MG63 (cell line): ENCODE data around the gene PRDM11. TPM values are rescaled to one million over a fixed set of nuclear protein-coding genes. Genes with fewer than 3 reads are reported as not detected.
"Not testable (repeated sequence)": the region's sequence is repeated elsewhere in the genome, so short reads cannot be mapped to it uniquely, and the experiment has no call there.

Source experiments
- DNase-seq: peaks from one replicate; pipeline ENCODE4 v3.0.0-alpha.2; 2020
- H3K27me3 ChIP-seq: fragments of 250-450 bp; sonication (Bioruptor Pico); 2 replicates; pipeline ENCODE4 v1.5.1; 2020; ENCODE audit warnings: mild to moderate bottlenecking, moderate library complexity
- H3K36me3 ChIP-seq: fragments of 250-450 bp; sonication (Bioruptor Pico); 2 replicates; pipeline ENCODE4 v1.5.1; 2020; ENCODE audit warnings: mild to moderate bottlenecking, moderate library complexity
- H3K4me3 ChIP-seq: fragments of 250-450 bp; sonication (Bioruptor Pico); 2 replicates; pipeline ENCODE4 v1.5.1; 2020; ENCODE audit warnings: mild to moderate bottlenecking, moderate library complexity
- H3K9me3 ChIP-seq: fragments of 250-450 bp; sonication (Bioruptor Pico); 2 replicates; pipeline ENCODE4 v1.5.1; 2020; ENCODE audit warnings: mild to moderate bottlenecking, moderate library complexity
- total RNA-seq: library from RNA; depleted of rRNA; stranded (reverse); fragments of >200 nt; shearing (Covaris generic); gene quantifications from 2 replicates; pipeline ENCODE4 v1.2.3, GENCODE V29; 2014; ENCODE audit warnings: low replicate concordance

Gene PRDM11
- total RNA-seq, 1 experiment from 2014 or later = 5.7 TPM

- peaks cover 5% of the 10 kb centered on the region for H3K9me3 ChIP-seq
- no peaks in the 10 kb centered on the region for H3K36me3 ChIP-seq
- DNase-seq = no peak
- H3K27me3 ChIP-seq = peaks cover 13% of the 10 kb centered on the region
- H3K4me3 ChIP-seq = no peak overlapping the region
Observed at GRCh38 chr11:45110562-45110961, 35.9 kb upstream of the PRDM11 start.

GRCh38 chr11:45113807-45114206 lies 32.6 kb upstream of the PRDM11 start:
- peaks cover 16% of the 10 kb centered on the region for H3K27me3 ChIP-seq
- peaks cover 5% of the 10 kb centered on the region for H3K9me3 ChIP-seq
- no peak for DNase-seq
- no peaks in the 10 kb centered on the region for H3K36me3 ChIP-seq
- H3K4me3 ChIP-seq = no peak overlapping the region

GRCh38 chr11:45127836-45128235 lies 18.6 kb upstream of the PRDM11 start:
- H3K4me3 ChIP-seq, DNase-seq, H3K36me3 ChIP-seq: not testable (repeated sequence)
- Histone ChIP-seq H3K27me3 (peaks cover 27% of the 10 kb centered on the region), H3K9me3 (peaks cover 16% of the 10 kb centered on the region)

GRCh38 chr11:45133878-45134277 lies 12.6 kb upstream of the PRDM11 start:
- no peaks in the 10 kb centered on the region for H3K36me3 ChIP-seq
- DNase-seq = no peak
- no peak overlapping the region for H3K4me3 ChIP-seq
- peaks cover 43% of the 10 kb centered on the region for H3K27me3 ChIP-seq
- peaks cover 12% of the 10 kb centered on the region for H3K9me3 ChIP-seq

GRCh38 chr11:45141171-45141570 lies 5.3 kb upstream of the PRDM11 start:
- Histone ChIP-seq H3K36me3 (no peaks in the 10 kb centered on the region), H3K4me3 (no peak overlapping the region), H3K9me3 (no peaks in the 10 kb centered on the region), H3K27me3 (0 out of 2 replicates have a peak, but pooled peaks cover 2% of the 10 kb centered on the region)
- DNase-seq = no peak

GRCh38 chr11:45141631-45142030 lies 4.8 kb upstream of the PRDM11 start:
- no peak overlapping the region for H3K4me3 ChIP-seq

GRCh38 chr11:45142241-45143055 lies 4.0 kb upstream of the PRDM11 start:
- DNase-seq = peak; percentile 71
- no peaks in the 10 kb centered on the region for H3K9me3 ChIP-seq
- H3K4me3 ChIP-seq = no peak overlapping the region
- no peaks in the 10 kb centered on the region for H3K36me3 ChIP-seq
- 0 out of 2 replicates have a peak, but pooled peaks cover 2% of the 10 kb centered on the region for H3K27me3 ChIP-seq

More at GRCh38 chr11:45141631-45142030, 4.8 kb upstream of the PRDM11 start:
- Histone ChIP-seq H3K27me3 (0 out of 2 replicates have a peak, but pooled peaks cover 2% of the 10 kb centered on the region), H3K9me3 (no peaks in the 10 kb centered on the region), H3K36me3 (no peaks in the 10 kb centered on the region)
- DNase-seq = no peak

GRCh38 chr11:45143494-45143893 lies 2.9 kb upstream of the PRDM11 start:
- DNase-seq = no peak
- H3K27me3 ChIP-seq = 0 out of 2 replicates have a peak, but pooled peaks cover under 1% of the 10 kb centered on the region

GRCh38 chr11:45144126-45145082 lies 2.0 kb upstream of the PRDM11 start:
- Histone ChIP-seq H3K27me3 (no peaks in the 10 kb centered on the region), H3K4me3 (no peak overlapping the region), H3K36me3 (no peaks in the 10 kb centered on the region), H3K9me3 (no peaks in the 10 kb centered on the region)
- no peak for DNase-seq

More at GRCh38 chr11:45143494-45143893, 2.9 kb upstream of the PRDM11 start:
- Histone ChIP-seq H3K9me3 (no peaks in the 10 kb centered on the region), H3K4me3 (no peak overlapping the region), H3K36me3 (no peaks in the 10 kb centered on the region)

GRCh38 chr11:45145083-45145378 lies 1.4 kb upstream of the PRDM11 start:
- H3K36me3 ChIP-seq = no peaks in the 10 kb centered on the region
- H3K9me3 ChIP-seq = no peaks in the 10 kb centered on the region
- H3K27me3 ChIP-seq = no peaks in the 10 kb centered on the region
- DNase-seq = no peak
- H3K4me3 ChIP-seq = no peak overlapping the region

GRCh38 chr11:45145379-45146071 lies 914 bp upstream of the PRDM11 start:
- DNase-seq = no peak

GRCh38 chr11:45147017-45147728 lies 734 bp downstream of the PRDM11 start:
- H3K27me3 ChIP-seq = no peaks in the 10 kb centered on the region
- peak overlapping the region; percentile 64 for H3K4me3 ChIP-seq
- no peaks in the 10 kb centered on the region for H3K36me3 ChIP-seq
- no peaks in the 10 kb centered on the region for H3K9me3 ChIP-seq
- peak; percentile 97 for DNase-seq

More at GRCh38 chr11:45145379-45146071, 914 bp upstream of the PRDM11 start:
- H3K27me3 ChIP-seq = no peaks in the 10 kb centered on the region
- no peaks in the 10 kb centered on the region for H3K36me3 ChIP-seq
- no peaks in the 10 kb centered on the region for H3K9me3 ChIP-seq
- H3K4me3 ChIP-seq = peak overlapping the region; percentile 64

GRCh38 chr11:45147891-45148675 lies 1.6 kb downstream of the PRDM11 start:
- Histone ChIP-seq H3K4me3 (peak overlapping the region; percentile 64), H3K9me3 (no peaks in the 10 kb centered on the region), H3K27me3 (no peaks in the 10 kb centered on the region), H3K36me3 (no peaks in the 10 kb centered on the region)
- no peak for DNase-seq

GRCh38 chr11:45149483-45150056 lies 3.1 kb downstream of the PRDM11 start:
- no peak overlapping the region for H3K4me3 ChIP-seq
- H3K36me3 ChIP-seq = no peaks in the 10 kb centered on the region
- H3K27me3 ChIP-seq = no peaks in the 10 kb centered on the region
- DNase-seq = no peak
- no peaks in the 10 kb centered on the region for H3K9me3 ChIP-seq

- H3K36me3 ChIP-seq = no peaks in the 10 kb centered on the region
- no peaks in the 10 kb centered on the region for H3K27me3 ChIP-seq
- no peak for DNase-seq
- no peak overlapping the region for H3K4me3 ChIP-seq
- H3K9me3 ChIP-seq = no peaks in the 10 kb centered on the region
Observed at GRCh38 chr11:45150301-45150700, 3.9 kb downstream of the PRDM11 start.
